Keratinocyte (primary cell): ENCODE data around the gene RNF121.

Experiments
- CTCF ChIP-seq, 3 experiments: IDR thresholded peaks in 1 of 3; conservative IDR thresholded peaks in 1 of 3; optimal IDR thresholded peaks in 1 of 3; 2 replicates in 2 of 3; 3 replicates in 1 of 3; pipeline versions ENCODE3 to v1.5.1; 2011; ENCODE audit warnings: low read length in 3 of 3, mild to moderate bottlenecking in 3 of 3, moderate library complexity in 2 of 3, control low read depth in 1 of 3, inconsistent platforms in 1 of 3; ENCODE audit not compliant: insufficient read depth in 2 of 3; ENCODE audit errors: extremely low read depth in 1 of 3
- EZH2 ChIP-seq: IDR thresholded peaks from one replicate; pipeline ENCODE4 v1.6.1; 2012; ENCODE audit warnings: inconsistent platforms, mild to moderate bottlenecking, low read length, moderate library complexity

GRCh38 chr11:72012091-72012630, 83.3 kb downstream of the RNF121 start:
- TF ChIP-seq CTCF (optimal IDR thresholded peaks at IDR 0.05 in 1 of 3, IDR thresholded peaks at IDR 0.05 in 1 of 3, conservative IDR thresholded peaks at IDR 0.05 in 1 of 3; ENCODE audit: extremely low read depth in 1 of 3, insufficient read depth in 2 of 3, low read length in 3 of 3) (no peak), EZH2 (no peak)
